ENCODE measurements around the gene NFATC2IP.

Gene NFATC2IP

DNA sequence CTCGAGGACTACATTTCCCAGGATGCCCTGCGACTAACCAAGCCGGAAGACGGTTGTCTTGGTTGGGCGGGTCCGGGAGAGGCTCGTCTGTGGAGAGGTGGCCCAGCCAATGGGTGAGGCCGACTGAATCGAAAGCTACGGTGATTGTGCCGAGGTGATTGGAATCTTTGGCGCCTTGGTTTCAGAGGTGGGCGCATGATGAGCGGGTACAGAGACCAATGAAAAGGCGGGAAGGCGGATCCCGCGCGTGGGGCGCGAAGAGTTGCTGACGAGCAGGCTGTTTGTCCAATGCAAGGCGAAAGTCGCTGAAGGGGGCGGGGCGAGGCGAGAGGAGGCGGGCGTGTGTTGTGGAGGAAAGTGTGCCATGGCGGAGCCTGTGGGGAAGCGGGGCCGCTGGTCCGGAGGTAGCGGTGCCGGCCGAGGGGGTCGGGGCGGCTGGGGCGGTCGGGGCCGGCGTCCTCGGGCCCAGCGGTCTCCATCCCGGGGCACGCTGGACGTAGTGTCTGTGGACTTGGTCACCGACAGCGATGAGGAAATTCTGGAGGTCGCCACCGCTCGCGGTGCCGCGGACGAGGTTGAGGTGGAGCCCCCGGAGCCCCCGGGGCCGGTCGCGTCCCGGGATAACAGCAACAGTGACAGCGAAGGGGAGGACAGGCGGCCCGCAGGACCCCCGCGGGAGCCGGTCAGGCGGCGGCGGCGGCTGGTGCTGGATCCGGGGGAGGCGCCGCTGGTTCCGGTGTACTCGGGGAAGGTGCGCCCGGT, at the start of gene NFATC2IP:
Gene NFATC2IP (plus strand): TSS at position 290 of the 762 bp plus-strand sequence. CDS start 75 bp downstream, at position 365.
- DNase-seq (ENCODE audit: low spot score), result peak; percentile 99

DNA sequence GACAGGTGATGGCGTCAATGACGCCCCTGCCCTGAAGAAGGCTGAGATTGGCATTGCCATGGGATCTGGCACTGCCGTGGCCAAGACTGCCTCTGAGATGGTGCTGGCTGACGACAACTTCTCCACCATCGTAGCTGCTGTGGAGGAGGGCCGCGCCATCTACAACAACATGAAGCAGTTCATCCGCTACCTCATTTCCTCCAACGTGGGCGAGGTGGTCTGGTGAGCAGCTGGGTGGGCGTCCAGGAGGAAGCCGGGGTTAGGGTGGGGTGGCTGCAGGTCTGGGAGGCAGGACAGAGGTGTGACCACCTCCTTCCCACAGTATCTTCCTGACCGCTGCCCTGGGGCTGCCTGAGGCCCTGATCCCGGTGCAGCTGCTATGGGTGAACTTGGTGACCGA, 48.9 kb upstream of the NFATC2IP start:
- no peak for DNase-seq (ENCODE audit: low spot score)

DNA sequence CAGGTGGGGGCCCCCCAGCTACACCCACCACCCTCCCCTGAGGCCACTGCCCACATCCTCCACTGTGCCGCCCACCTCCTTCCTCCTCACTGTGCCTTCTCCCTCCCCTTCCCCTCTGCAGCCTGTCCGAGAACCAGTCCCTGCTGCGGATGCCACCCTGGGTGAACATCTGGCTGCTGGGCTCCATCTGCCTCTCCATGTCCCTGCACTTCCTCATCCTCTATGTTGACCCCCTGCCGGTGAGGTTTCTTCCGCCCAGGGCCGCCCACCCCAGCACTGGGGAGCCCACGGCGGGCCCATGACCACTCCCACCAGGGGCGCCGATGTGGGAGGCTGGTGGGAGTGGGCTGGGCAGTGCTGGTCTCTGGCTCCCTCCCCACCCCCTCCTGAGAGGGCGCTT, 47.8 kb upstream of the NFATC2IP start:
- no peak for DNase-seq (ENCODE audit: low spot score)

DNA sequence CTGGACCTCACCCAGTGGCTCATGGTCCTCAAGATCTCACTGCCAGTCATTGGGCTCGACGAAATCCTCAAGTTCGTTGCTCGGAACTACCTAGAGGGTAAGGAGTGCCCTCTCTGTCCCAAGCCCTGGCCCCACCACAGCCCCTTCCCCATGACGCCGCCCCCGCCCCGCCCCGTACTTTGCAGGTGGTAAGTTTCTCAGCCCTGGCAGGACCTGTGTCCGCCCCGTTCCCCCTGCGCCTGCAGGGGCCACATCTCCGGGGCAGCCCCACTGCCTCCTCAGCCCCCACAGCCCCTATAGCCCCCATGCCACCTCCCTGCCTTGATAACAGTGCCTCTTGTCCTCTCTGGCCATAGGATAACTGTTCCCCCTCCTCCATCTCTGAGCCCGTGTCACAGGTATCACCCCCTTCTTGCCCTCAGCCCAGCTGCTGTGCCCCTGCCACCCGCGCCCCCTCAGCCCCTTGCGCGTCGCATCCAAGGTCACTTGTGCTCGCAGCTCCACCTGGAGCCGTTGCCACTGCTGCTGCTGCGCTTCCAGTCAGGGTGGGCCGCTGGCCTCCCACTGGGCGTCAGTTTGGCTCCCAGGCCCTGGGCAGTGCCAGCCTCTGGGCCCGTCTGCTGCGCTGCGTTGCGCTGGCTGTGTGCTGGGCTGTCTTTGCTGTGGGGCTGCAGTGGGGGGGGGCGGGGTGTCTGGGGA, 47.2 kb upstream of the NFATC2IP start:
- no peak for DNase-seq (ENCODE audit: low spot score)

DNA sequence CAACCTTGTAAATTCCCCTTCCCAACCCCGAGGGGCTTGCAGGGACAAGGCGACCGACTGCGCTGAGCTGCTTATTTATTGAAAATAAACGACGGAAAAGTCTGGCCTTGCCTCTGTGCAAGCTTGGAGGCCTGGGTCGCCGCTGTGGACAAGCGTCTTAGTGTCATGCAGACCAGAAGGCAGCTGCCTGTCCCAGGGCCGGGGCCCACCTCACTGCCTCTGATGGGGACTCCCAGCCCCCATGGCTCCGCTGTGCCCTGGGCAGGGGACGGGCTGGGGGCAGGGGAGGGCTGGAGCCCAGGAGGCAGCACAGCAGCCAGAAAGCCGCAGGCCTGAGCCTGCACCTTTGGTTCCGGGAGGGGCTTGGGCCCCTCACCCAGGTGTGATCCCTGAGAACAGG, 46.4 kb upstream of the NFATC2IP start:
- no peak for DNase-seq (ENCODE audit: low spot score)

DNA sequence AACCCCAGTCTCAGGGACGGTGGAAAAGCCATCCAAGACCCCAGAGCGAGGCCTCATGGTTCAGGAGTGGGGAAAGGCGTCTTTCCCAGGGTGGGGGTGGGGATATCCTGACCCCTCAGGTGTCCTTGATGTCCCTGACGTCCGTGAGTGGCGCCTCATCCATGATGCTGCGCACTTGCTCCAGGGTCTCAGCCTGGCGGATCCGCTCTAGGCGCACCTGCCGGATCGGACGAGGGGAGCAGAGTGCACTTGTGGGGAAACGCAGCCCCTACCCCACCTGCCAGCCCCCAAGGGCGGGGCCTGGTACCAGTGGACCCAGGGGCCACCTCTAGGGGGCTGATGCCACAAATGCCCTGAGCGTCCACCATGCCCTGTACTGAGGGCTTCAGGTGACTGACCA, 45.9 kb upstream of the NFATC2IP start:
- no peak for DNase-seq (ENCODE audit: low spot score)

DNA sequence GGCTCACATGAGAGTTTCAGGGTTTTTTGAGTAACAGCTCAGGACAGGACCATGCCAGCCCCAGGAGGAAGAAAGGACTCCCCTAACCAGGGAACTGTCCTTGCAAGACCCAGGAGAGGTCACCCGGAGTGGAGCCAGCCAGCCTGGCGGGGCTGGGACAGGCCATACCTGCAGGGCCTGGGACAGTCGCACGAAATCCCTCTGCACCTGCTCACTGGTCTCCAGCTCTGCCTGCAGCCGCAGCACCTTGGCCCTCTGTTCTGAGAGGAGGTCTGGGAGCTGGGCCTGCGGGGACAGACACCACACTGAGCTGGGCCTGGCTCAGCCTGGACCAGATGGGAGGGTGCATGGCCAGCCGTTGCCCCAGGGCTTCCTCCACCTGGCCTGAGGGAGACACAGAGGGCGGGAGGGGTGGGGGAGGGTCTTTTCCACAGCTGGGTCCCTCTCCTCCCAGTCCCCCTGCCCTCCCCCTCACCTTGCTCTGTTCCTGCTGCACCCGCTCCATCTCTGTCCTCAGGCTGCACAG, 45.4 kb upstream of the NFATC2IP start:
- DNase-seq (ENCODE audit: low spot score), result no peak

DNA sequence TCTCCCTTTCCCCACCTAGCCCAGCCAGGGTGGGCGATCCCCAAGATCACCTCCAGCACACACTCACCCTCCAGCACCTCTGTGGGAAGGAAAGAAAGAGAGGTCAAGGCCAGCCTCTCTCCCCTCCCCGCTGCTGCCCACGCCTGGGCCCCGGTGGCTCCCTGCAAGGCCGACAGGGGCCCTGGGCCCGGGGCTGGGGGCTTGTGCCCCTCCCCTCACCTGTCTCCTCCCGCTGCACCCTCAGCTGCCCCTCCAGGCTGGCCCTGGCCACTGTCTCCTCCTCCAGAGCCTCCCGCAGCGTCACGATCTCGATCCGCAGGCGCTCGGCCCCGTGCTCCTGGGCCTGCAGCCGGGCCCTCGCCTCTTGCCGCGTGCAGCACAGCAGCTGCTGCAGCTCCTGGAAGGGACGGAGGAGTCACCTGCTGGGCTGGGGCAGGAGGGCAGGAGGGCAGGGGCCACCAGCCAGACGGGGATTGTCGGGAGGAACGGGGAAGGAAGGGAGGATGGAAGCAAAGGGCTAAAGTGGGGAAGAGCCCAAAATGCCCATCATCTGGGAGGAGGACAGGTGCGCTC, 44.9 kb upstream of the NFATC2IP start:
- no peak for DNase-seq (ENCODE audit: low spot score)

DNA sequence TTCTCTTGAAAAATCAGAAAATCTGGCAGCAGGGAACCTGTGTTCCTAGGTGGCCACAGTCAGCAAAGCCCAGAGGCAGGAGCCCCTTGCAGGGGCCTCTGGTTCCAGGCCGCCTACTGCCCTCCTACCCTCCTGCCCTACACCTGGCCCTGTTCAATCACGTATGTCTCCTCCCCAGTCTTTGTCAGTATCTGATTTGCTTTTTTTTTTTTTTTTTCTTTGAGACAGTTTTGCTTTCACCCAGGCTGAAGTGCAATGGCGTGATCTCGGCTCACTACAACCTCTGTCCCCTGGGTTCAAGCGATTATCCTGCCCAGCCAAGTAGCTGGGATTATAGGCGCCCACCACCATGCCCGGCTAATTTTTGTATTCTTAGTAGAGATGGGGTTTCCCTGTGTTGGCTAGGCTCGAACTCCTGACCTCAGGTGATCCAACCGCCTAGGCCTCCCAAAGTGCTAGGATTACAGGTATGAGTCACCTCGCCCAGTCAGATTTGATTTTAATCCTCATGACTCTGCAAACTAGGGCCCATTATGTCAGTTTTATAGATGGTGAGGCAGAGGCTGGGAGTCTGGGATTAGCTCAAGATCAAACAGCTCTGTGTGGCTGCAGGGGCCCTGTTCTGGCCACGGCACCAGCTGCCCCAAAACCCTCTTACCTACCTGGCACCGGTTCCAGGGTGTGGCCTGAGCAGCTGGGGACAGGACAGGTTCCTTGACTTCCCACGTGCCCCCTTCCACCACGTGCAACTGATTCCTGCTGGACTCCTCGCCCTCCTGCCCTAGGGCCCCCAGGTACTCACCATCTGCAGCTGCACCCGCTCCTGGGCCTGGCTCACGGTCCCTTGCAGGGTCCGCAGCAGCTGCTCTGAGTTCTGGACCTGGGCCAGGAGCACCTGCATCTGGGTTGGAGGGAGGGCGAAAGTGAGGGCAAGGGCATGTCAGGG, 40.4 kb upstream of the NFATC2IP start:
- peak; percentile 39 for DNase-seq (ENCODE audit: low spot score)

DNA sequence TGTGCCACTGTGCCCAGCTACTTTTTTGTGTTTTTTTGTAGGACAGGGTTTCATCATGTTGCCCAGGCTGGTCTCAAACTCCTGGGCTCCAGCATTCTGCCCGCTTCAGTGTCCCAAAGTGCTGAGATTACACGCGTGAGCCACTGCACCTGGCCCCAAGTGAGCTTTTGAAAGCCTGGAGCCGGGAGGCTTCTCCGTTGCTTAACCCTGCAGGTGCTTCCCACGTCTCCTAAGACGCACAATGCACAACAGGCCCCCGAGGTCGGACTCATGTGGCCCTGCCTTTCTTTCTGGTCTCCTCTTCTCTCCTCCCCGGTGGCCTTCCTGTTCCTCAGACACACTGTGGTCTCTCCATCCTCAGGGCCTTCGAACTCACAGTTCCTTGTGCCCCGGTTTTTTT, 38.2 kb upstream of the NFATC2IP start:
- no peak for DNase-seq (ENCODE audit: low spot score)

DNA sequence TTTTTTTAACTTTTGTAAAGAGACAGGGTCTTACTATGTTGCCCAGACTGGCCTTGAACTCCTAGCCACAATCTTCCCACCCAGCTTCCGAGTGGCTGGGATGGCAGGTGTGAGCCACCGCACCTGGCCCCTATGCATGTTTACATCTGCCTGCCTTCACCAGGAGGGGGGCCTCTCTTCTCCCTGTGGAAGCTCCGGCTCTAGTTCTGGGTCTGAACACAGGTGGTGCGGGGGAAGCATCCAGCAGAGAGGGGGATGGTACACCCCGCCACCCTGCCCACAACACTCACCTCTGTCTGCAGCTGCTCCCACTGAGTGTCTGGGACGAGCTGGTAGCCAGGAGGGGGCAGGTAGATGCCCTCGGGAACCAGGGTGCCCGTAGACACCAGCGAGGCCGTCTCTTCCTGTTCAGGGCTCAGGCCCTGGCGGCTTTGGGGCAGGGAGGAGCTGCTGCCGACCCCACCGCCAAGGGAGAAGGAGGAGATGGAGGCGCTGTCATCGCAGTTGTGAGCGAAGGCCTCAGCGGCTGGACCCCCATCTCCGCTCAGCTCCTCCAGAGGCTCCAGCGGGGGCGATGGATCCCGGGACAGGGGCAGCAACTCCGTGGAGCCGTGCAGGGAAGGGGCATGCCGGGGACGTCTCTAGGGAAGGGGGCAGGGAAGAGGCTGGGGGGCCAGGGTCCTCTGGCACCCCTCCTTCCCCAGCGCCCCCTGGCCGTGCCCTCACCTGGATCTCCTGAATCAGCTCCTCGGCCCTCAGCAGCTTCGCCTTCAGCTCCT, 36.6 kb upstream of the NFATC2IP start:
- no peak for DNase-seq (ENCODE audit: low spot score)

DNA sequence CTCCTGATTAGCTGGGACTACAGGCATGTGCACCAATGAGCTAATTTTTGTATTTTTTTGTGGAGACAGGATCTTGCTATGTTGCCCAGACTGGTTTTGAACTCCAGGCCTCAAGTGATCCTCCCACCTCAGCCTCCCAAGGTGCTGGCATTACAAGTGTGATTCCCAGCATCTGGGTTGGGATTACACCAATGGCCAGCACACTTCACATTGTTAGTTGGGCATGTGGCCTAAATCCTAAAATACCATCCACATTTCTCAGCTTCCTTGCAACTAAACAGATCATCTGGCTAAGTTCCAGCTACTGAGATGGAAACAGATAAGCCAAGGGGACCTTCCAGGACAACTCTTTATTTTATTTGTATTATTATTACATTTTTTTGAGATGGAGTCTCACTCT, 35.6 kb upstream of the NFATC2IP start:
- no peak for DNase-seq (ENCODE audit: low spot score)

DNA sequence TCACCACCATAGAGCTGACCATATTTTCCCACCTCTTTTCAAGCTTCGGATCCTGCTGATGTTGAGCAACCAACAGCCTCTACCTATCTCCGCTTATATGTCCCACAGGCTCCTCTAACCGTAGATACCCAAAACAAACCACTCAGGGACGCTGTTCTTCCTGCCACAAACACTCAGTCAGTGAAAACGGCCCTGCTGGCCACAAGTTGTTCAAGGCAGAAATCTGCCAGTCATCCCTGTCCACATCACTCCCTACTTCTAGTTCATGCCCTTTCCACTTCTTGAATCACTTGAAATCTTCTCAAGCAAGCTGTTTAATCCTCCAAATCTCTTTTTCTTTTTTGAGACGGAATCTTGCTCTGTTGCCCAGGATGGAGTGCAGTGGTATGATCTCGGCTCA, 33.6 kb upstream of the NFATC2IP start:
- DNase-seq (ENCODE audit: low spot score), result no peak

DNA sequence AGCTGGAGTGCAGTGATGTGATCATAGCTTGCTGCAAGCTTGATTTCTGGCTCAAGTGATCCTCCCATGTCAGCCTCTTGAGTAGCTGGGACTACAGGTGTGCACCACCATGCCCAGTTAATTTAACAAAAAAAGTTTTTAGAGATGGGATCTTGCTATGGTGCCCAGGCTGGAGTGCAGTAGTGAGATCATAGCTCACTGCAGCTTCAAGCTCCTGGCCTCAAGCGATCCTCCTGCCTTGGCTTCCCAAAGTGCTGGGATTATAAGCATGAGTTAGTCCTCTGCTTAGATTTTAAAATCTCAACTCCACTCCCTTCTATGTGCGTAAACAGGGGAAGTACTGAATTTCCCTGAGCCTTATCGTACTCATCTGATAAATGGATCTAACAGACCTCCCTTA, 32.0 kb upstream of the NFATC2IP start:
- no peak for DNase-seq (ENCODE audit: low spot score)

DNA sequence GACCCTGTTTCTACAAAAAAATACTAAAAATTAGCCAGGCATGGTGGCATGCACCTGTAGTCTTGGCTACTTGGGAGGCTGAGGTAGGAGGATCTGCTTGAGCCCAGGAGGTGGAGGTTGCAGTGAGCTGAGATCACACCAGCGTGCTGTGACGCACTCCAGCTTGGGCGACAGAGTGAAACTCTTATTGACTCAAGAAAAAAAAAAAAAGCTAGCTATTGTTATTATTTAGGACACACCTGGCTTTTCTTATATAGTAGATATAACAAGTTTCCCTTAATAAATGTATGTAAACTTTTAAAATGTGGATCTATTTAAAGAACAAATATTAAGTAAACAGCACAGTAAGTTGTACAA, 27.5 kb upstream of the NFATC2IP start:
- DNase-seq (ENCODE audit: low spot score), result no peak

DNA sequence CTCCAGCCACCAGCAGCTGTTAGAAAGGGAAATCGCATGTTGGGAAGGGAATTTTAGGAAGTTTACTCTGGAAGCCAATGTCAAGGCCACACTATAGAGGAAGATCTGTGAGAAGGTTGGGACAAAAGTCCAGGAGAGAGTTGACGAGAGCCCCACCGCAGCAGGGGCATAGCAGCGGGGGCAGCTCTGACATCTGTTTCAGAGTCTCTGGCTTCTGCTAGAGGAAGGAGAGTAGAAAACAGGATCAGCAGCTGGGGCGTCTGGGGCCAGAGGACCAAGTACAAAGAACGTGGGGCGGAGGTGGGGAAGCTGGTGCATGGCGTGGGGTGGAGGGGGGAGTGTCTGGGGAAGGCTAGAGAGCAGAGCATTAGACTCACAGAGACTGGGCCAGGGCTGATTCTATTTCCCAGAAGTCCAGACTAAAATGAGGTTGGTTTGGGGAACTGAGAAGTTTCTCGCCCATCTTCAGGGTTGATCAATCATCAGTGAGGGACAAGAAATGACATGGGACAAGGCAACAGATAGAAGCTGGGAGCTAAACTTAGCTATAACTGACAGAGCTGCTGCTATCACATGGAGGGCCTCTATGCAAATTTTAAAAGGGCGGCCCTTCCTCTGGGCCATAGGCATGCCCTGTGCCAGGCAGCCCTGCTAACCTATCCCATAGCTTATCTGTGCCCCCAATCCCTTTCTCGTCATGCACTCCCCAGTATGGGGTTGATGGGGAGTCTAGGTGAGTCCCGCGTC, 26.9 kb upstream of the NFATC2IP start:
- DNase-seq (ENCODE audit: low spot score), result no peak

DNA sequence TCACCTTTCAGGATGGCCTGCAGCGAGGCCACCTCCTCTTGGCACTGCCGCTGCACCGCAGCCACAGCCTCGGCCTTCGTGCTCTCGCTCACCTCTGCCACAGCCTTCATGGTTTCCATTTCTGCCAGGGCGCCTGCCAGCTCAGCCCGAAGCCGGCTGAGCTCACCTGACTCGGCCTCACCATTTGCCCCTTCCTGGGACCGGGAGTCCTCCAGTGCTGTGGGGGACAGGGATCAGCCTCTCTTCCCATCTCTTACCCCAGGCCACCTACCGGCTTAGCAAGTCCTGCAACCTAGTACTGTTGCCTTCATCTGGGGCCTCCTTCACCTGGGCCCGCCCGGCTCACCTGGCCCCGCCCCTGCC, 26.4 kb upstream of the NFATC2IP start:
- no peak for DNase-seq (ENCODE audit: low spot score)

DNA sequence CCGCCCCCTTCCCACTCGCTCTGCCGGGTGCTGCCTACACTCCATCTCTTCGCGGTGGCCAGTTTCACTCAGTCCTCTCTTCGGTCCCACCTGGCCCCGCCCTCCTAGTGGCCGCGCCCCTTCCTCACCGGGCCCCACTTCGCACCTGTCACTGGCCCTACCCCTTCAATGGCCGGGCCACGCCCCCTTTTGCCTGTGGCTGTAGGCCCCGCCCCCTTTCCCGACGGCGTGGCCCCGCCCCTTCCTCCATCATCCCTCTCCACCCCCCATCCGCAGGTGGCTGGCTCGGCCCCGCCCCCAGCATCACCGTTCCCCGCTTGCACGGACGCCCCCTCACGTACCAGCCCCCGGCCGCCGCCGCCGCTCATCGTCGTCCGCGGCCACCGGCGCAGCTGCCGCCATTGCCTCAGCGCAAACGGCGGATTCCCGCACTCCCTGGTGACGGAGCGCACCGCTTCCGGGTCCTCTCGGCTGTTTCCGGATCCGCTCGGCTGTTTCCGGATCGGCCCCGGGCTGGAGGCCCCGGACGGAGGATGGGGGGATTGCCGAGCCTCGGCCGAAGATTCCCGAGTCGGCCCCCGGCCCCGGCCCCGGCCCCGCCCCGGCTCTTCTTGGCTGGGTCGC, 25.9 kb upstream of the NFATC2IP start, which contains the start of gene RABEP2:
Gene RABEP2 (minus strand): TSS at position 477 of the 624 bp plus-strand sequence. CDS start 75 bp downstream, at position 402.
- DNase-seq (ENCODE audit: low spot score), result peak; percentile 97

DNA sequence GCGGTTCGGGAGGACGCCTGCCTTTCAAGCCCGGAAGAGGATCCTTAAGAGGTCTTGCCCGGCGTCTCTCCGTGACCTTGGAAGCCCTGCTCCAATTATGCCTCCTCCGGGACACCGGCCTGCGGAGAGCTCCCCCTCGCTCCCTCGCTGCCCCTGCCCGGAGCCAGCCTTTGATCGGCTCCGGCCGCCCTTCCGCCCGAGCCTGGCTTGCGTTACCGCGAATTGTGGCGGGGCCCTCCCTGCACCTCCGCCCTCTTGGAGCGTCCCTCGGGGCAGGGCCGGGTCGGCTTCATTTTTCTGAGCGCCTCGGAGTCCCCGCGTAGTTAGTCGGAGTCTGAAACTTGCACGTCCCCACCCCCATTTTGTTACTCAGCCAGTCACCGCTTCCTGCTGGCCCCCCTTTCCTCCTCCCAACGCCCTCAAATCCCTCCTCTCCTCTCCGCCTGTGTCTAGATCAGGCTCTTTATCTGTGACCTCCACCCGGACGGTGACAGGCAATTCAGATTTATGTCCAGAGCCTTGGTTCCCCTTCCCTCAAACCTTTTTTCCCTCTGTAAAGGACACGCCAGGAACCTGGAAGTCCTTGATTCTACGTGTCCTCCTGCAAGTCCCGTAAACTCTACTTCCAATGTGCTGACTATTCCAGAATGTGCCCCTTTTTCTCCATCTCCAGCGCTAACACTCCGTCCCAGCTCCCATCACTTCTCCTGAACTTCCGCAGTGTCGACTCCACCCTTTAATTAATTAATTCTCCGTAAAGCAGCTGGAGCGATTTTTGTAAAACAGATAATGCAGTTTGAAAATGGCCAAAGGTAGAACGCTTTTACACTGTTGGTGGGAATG, 25.1 kb upstream of the NFATC2IP start:
- DNase-seq (ENCODE audit: low spot score), result peak; percentile 71

Measured in LoVo (cell line).